HepG2 (cell line): ENCODE data around the gene OR1F1. TPM values are rescaled to one million over a fixed set of nuclear protein-coding genes. Genes with fewer than 3 reads are reported as not detected.

ENCODE experiments used
- BCLAF1 ChIP-seq: fragments of 450-650 bp; IDR thresholded peaks from 2 replicates; pipeline ENCODE4 v1.6.1; 2017; ENCODE audit warnings: mild to moderate bottlenecking
- E2F1 ChIP-seq: sonication (generic); formaldehyde crosslinking; IDR thresholded peaks from 2 replicates; pipeline ENCODE4 v1.5.0; 2020; ENCODE audit warnings: missing genetic modification reagents
- GLI4 ChIP-seq: sonication (generic); formaldehyde crosslinking; IDR thresholded peaks from 2 replicates; pipeline ENCODE4 v1.5.1; 2020; ENCODE audit warnings: missing genetic modification reagents, mild to moderate bottlenecking, moderate library complexity, borderline replicate concordance
- KDM4B ChIP-seq: sonication (generic); formaldehyde crosslinking; IDR thresholded peaks from 2 replicates; pipeline ENCODE4 v1.4.0; 2020; ENCODE audit warnings: missing genetic modification reagents
- PHF8 ChIP-seq: sonication (generic); formaldehyde crosslinking; IDR thresholded peaks from 2 replicates; pipeline ENCODE4 v1.5.0; 2020; ENCODE audit warnings: missing genetic modification reagents
- PRDM4 ChIP-seq: sonication (generic); formaldehyde crosslinking; IDR thresholded peaks from 2 replicates; pipeline ENCODE4 v1.9.0; 2021; ENCODE audit warnings: missing genetic modification reagents, borderline replicate concordance
- SMARCC2 ChIP-seq: fragments of 450-650 bp; IDR thresholded peaks from 2 replicates; pipeline ENCODE4 v1.6.1; 2017; ENCODE audit warnings: antibody characterized with exemption, mild to moderate bottlenecking
- SP140L ChIP-seq: sonication (generic); formaldehyde crosslinking; IDR thresholded peaks from 2 replicates; pipeline ENCODE4 v1.4.0; 2020; ENCODE audit warnings: missing genetic modification reagents, borderline replicate concordance
- TIGD3 ChIP-seq: sonication (generic); formaldehyde crosslinking; IDR thresholded peaks from 2 replicates; pipeline ENCODE4 v1.5.1; 2020; ENCODE audit warnings: mild to moderate bottlenecking, missing genetic modification reagents, borderline replicate concordance
- ZFAT ChIP-seq: sonication (generic); formaldehyde crosslinking; conservative IDR thresholded peaks from 2 replicates; pipeline ENCODE4 v1.8.1; 2023; ENCODE audit warnings: missing genetic modification reagents, inconsistent platforms
- ZNF180 ChIP-seq: sonication (generic); formaldehyde crosslinking; IDR thresholded peaks from 2 replicates; pipeline ENCODE4 v1.4.0; 2020; ENCODE audit warnings: low read depth, missing genetic modification reagents, borderline replicate concordance
- ZNF343 ChIP-seq: sonication (generic); formaldehyde crosslinking; IDR thresholded peaks from 2 replicates; pipeline ENCODE4 v1.4.0; 2020; ENCODE audit warnings: mild to moderate bottlenecking, missing genetic modification reagents
- ZNF383 ChIP-seq: sonication (generic); formaldehyde crosslinking; IDR thresholded peaks from 2 replicates; pipeline ENCODE4 v1.4.0; 2020; ENCODE audit warnings: missing genetic modification reagents, mild to moderate bottlenecking, borderline replicate concordance
- ZNF672 ChIP-seq: sonication (generic); formaldehyde crosslinking; IDR thresholded peaks from 2 replicates; pipeline ENCODE4 v1.8.1; 2022; ENCODE audit warnings: missing genetic modification reagents
- ZNF691 ChIP-seq: sonication (generic); formaldehyde crosslinking; IDR thresholded peaks from 2 replicates; pipeline ENCODE4 v1.4.0; 2020; ENCODE audit warnings: missing genetic modification reagents, low read depth, mild to moderate bottlenecking, borderline replicate concordance
- ZNF710 ChIP-seq: sonication (generic); formaldehyde crosslinking; IDR thresholded peaks from 2 replicates; pipeline ENCODE4 v1.5.0; 2020; ENCODE audit warnings: mild to moderate bottlenecking, missing genetic modification reagents, borderline replicate concordance
- polyA plus RNA-seq, 8 experiments: library from polyadenylated mRNA; depleted of rRNA in 3 of 8; stranded (reverse) in 7 of 8; unstranded in 1 of 8; fragments of >200 nt; fragmentation: Illumina TruSeq in 4 of 8; extraction: Trizol in 4 of 8; gene quantifications; 2 replicates each; pipeline versions ENCODE4 v1.2.1 to v1.2.3, GENCODE V29; 2011 to 2016; ENCODE audit warnings: low read depth in 4 of 8, missing spikeins in 1 of 8, mixed read lengths in 1 of 8; ENCODE audit not compliant: insufficient read depth in 1 of 8
- total RNA-seq, 5 experiments: library from RNA; depleted of rRNA; stranded (reverse); fragments of >200 nt; fragmentation: Illumina TruSeq; extraction: Trizol; gene quantifications; 2 replicates each; pipeline ENCODE4 v1.2.3, GENCODE V29; 2016; ENCODE audit warnings: low read depth in 1 of 5

The OR1F1 gene
- total and polyA plus RNA-seq, 2 of the 13 experiments (the other 11 are each of a cell fraction or from before 2014, with no cell fraction given) = 0.90 TPM; not detected in 1

GRCh38 chr16:3158510-3159314 is 29.3 kb upstream of the OR1F1 start (continued):
- TF ChIP-seq ZNF691 (no peak; the same call in 1 of the 2 replicates), ZFAT (CRISPR knock-in tag) (no peak), BCLAF1 (no peak), SP140L (CRISPR knock-in tag) (no peak), ZNF343 (no peak), ZNF710 (CRISPR knock-in tag) (0 out of 2 replicates have a peak, but pooled peaks have one; percentile 55), ZNF180 (no peak), PHF8 (CRISPR knock-in tag) (peak; percentile 65), E2F1 (CRISPR knock-in tag) (no peak), GLI4 (CRISPR knock-in tag) (no peak), SMARCC2 (no peak), ZNF672 (CRISPR knock-in tag) (no peak), KDM4B (CRISPR knock-in tag) (no peak), TIGD3 (no peak), ZNF383 (CRISPR knock-in tag) (no peak), PRDM4 (CRISPR knock-in tag) (no peak)
